AG04450 (cell line): ENCODE measurements around the gene UQCRQ. TPM values are rescaled to one million over a fixed set of nuclear protein-coding genes. Genes with fewer than 3 reads are reported as not detected.

Experiments used
- CTCF ChIA-PET: fragments of 300-600, 350-600 bp; formaldehyde crosslinking; extraction: SDS; loops from one replicate; lab custom pipeline; 2022; ENCODE audit warnings: antibody characterized with exemption, inconsistent platforms; lab: Charles Lee
- POLR2A ChIA-PET: fragments of 350-600 bp; formaldehyde crosslinking; extraction: SDS; loops from one replicate; lab custom pipeline; 2021; ENCODE audit warnings: antibody characterized with exemption, inconsistent platforms; lab: Yijun Ruan, JAX
- DNase-seq: peaks from one replicate; pipeline ENCODE4 v3.0.0-alpha.2; 2011; ENCODE audit warnings: low read depth, low spot score
- H3K27ac ChIP-seq: one replicate; pipeline ENCODE4 v1.5.1; 2012; ENCODE audit warnings: low read depth, low read length, control low read depth
- H3K27me3 ChIP-seq: one replicate; pipeline ENCODE4 v1.6.0; 2012; ENCODE audit warnings: low read length; ENCODE audit not compliant: control insufficient read depth, insufficient read depth
- H3K4me3 ChIP-seq: 2 replicates; pipeline ENCODE4 v1.5.1; 2011; ENCODE audit warnings: mild to moderate bottlenecking, low read depth, low read length, control low read depth
- H3K9me3 ChIP-seq: 2 replicates; pipeline ENCODE4 v1.5.1; 2012; ENCODE audit warnings: low read length; ENCODE audit not compliant: control insufficient read depth, insufficient read depth
- polyA plus RNA-seq: library from polyadenylated mRNA; depleted of rRNA; stranded (reverse); fragments of >200 nt; gene quantifications from 2 replicates; pipeline ENCODE4 v1.2.3, GENCODE V29; 2011
- TF ChIP-seq, protein P1 (sequence below): IDR thresholded peaks from 2 replicates; pipeline ENCODE4 v1.5.1; 2011; ENCODE audit warnings: low read depth, low read length, control low read depth, inconsistent platforms

Gene UQCRQ
- polyA plus RNA-seq, 1 experiment: 318 TPM

DNA sequence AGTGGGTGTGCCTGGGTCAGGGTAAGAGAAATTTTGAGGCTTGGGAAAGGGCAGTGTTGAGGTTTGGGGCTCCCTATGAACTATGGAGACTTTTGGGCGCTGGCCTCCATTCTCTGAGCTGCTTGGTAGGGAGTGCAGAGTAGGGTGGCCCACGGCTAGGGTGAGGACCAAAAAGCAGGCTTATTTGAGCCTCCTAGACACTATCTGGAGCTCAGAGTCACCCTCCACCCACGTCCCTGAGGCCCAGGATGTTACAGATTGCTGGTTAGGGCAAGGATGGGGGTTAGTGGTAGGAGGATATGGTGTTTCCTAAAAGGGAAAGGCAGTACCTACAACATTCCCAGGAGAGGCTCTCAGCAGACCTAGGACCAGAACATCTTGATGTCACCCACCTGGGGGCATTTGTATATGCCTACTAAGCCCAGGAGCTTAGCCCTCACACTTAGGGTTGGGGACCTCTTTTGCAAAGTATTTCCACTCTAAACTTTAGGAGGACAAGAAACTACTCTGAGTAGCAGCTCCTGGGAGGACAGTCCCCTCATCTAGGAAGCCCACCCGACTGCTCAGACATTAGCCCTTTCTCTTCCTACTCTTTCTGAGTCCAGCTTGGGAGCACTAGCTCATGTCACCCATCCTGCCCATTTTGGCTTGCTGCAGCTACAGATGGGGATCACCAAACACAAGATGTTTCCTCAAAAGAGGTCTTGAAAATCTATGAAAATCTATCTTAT, 38.3 kb upstream of the UQCRQ start:
- Histone ChIP-seq H3K4me3 (no peak overlapping the region), H3K27ac (no peak overlapping the region), H3K27me3 (no peaks in the 10 kb centered on the region), H3K9me3 (no peaks in the 10 kb centered on the region)
- ChIA-PET POLR2A (interaction anchor here (0.5 kb wide), 1 partner anchor 182 kb away, joined by 8 read pairs; no protein-coding TSS in a partner anchor), CTCF (interaction anchor here (0.7 to 5.9 kb wide), 10 partner anchors 8 to 389 kb away, joined by 3 to 44 read pairs (median 5); partner anchors contain the start of gene UQCRQ)
- no peak for DNase-seq
- TF ChIP-seq, protein P1, sequence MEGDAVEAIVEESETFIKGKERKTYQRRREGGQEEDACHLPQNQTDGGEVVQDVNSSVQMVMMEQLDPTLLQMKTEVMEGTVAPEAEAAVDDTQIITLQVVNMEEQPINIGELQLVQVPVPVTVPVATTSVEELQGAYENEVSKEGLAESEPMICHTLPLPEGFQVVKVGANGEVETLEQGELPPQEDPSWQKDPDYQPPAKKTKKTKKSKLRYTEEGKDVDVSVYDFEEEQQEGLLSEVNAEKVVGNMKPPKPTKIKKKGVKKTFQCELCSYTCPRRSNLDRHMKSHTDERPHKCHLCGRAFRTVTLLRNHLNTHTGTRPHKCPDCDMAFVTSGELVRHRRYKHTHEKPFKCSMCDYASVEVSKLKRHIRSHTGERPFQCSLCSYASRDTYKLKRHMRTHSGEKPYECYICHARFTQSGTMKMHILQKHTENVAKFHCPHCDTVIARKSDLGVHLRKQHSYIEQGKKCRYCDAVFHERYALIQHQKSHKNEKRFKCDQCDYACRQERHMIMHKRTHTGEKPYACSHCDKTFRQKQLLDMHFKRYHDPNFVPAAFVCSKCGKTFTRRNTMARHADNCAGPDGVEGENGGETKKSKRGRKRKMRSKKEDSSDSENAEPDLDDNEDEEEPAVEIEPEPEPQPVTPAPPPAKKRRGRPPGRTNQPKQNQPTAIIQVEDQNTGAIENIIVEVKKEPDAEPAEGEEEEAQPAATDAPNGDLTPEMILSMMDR: no peak

DNA sequence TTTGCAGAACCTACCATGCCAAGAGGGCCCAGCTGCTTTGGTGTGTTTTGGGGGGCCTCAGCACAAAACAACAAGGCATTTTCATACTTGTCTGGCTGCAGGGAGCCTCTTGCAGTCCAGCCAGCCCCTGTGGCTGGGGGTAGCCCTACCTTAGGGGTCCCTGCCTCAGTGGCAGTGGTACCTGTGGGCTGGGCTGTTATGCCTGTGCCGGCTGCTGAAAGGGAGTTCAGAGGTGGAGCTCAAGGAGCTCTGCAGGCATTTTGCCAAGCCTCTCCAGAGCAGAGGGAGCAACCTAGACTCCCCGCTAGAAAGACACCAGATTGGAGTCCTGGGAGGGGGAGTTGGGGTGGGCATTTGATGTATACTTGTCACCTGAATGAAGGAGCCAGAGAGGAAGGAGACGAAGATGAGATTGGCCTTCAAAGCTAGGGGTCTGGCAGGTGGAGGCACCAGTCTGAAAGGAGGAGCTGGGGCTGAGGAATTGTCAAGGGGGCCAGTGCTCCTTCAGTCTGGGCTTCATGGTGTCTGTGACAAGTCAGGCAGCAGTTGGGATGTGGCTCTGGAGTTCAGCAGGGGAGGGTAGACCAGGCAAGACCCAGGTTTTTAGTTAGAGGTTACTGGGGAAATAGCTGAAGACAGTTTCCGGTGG, 37.5 kb upstream of the UQCRQ start:
- DNase-seq: no peak
- no peaks in the 10 kb centered on the region for H3K9me3 ChIP-seq
- H3K4me3 ChIP-seq: peak overlapping the region; percentile 70
- ChIA-PET CTCF (interaction anchor here (0.5 to 5.9 kb wide), 21 partner anchors 9 to 443 kb away, joined by 3 to 44 read pairs (median 4); partner anchors contain the start of gene UQCRQ), POLR2A (interaction anchor here (0.5 to 2.6 kb wide), 2 partner anchors 38 to 183 kb away, joined by 8 to 12 read pairs; partner anchors contain the start of genes GDF9 and UQCRQ)
- TF ChIP-seq, protein P1: no peak
- no peaks in the 10 kb centered on the region for H3K27me3 ChIP-seq
- no peak overlapping the region for H3K27ac ChIP-seq

DNA sequence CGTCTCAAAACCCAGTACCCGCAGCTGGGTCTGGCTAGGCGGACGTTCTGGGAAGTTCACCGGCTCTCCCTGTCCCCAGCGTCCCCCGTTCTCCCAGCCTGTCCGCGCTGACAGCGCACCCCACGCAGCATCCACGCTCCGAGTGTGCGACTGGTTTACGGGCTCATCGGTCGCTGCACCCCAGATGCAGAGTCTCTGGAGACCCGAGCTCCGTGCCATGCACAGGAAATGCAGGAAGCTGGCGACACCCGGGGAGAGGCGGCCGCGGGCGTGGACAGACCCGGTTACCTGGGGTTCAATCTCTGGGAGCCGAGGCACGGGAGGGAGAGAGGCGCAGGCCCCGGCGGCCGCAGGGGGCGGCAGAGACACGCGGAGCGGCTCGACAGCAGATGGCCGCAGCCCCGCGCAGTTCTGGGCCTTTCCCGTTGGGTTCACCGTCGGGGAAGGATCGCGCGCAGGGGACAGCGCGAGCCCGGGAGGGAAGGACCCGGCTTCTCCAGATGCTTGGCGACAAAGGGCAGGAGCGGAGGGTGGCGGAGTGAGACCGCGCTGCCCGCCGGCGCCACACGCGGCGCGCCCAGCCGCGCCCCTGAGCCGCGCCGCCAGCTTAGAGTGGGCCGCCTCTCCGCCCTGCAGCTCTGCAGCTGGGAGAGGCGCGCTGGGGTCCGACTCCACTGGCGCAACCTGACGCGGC, 36.6 kb upstream of the UQCRQ start:
- Histone ChIP-seq H3K9me3 (no peaks in the 10 kb centered on the region), H3K4me3 (peak overlapping the region; percentile 70), H3K27me3 (no peaks in the 10 kb centered on the region), H3K27ac (no peak overlapping the region)
- no peak for DNase-seq
- TF ChIP-seq, protein P1: peak; percentile 92
- POLR2A ChIA-PET: interaction anchor here (2.6 kb wide), 1 partner anchor 37 kb away, joined by 12 read pairs; the partner anchor contains the start of genes GDF9 and UQCRQ
- CTCF ChIA-PET: interaction anchor here (0.5 to 5.9 kb wide), 17 partner anchors 9 to 444 kb away, joined by 3 to 44 read pairs (median 4); no protein-coding TSS in a partner anchor

GRCh38 chr5:132830436-132831094, 35.9 kb upstream of the UQCRQ start, which contains the start of gene SHROOM1:
TSS of gene SHROOM1 (minus strand) at chr5:132830647. CDS start at chr5:132826140, 4,507 bp downstream.
- no peak within 1 kb of the TSS for H3K27ac ChIP-seq
- CTCF ChIA-PET: interaction anchor here (0.7 to 5.9 kb wide), 11 partner anchors 10 to 444 kb away, joined by 3 to 44 read pairs (median 5); no protein-coding TSS in a partner anchor

More at GRCh38 chr5:132830436-132831094, 35.9 kb upstream of the UQCRQ start, which contains the start of gene SHROOM1:
- no peak for DNase-seq
- no peaks in the 10 kb centered on the region for H3K27me3 ChIP-seq
- peak within 1 kb of the TSS; percentile 70 for H3K4me3 ChIP-seq
- POLR2A ChIA-PET: interaction anchor here (1.3 to 2.6 kb wide), 2 partner anchors 34 to 36 kb away, joined by 7 to 12 read pairs; partner anchors contain the start of genes GDF9 and UQCRQ
- TF ChIP-seq, protein P1: no peak
- no peaks in the 10 kb centered on the region for H3K9me3 ChIP-seq
